Measurements from ENCODE around the gene LCAT.

DNA sequence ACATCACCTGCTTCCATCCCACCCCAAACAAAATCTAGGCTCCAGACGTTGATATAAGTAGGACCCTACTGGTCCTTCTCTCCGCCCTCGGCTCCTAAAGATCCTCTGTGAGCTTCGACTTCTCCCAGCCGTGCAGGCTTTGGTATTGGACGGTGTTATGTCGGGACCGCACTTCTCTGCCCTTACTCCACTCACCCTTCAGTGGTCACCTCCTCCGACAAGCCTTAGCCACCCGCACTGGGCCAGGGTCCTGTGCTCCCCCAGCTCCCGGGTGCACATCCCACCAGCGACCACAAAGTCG is 8.9 kb downstream of the LCAT start:
- TF ChIP-seq, protein P1, sequence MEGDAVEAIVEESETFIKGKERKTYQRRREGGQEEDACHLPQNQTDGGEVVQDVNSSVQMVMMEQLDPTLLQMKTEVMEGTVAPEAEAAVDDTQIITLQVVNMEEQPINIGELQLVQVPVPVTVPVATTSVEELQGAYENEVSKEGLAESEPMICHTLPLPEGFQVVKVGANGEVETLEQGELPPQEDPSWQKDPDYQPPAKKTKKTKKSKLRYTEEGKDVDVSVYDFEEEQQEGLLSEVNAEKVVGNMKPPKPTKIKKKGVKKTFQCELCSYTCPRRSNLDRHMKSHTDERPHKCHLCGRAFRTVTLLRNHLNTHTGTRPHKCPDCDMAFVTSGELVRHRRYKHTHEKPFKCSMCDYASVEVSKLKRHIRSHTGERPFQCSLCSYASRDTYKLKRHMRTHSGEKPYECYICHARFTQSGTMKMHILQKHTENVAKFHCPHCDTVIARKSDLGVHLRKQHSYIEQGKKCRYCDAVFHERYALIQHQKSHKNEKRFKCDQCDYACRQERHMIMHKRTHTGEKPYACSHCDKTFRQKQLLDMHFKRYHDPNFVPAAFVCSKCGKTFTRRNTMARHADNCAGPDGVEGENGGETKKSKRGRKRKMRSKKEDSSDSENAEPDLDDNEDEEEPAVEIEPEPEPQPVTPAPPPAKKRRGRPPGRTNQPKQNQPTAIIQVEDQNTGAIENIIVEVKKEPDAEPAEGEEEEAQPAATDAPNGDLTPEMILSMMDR (IDR thresholded peaks at IDR 0.05; ENCODE audit: low read depth, low read length) = no peak
- no peak for TF ChIP-seq EZH2phosphoT487 (IDR thresholded peaks at IDR 0.05; ENCODE audit: low read depth)
